ENCODE data around the gene OR2D3. TPM values are rescaled to one million over a fixed set of nuclear protein-coding genes. Genes with fewer than 3 reads are reported as not detected.
"Not testable (repeated sequence)": the region's sequence is repeated elsewhere in the genome, so short reads cannot be mapped to it uniquely, and the experiment has no call there.

Gene OR2D3
- total and polyA plus RNA-seq, 2 of the 4 experiments (the other 2 are of a cell fraction) = not detected

GRCh38 chr11:6882751-6883150 is 38.1 kb upstream of the OR2D3 start:
- ChIA-PET POLR2A (ENCODE audit: unreplicated experiment) (no interaction called here), CTCF (interaction anchor here (1.2 kb wide), 1 partner anchor 70 kb away, joined by 3 read pairs; no protein-coding TSS in a partner anchor)
- Histone ChIP-seq H2BK120ac (ENCODE audit: low read depth, low read length) (no peak overlapping the region), H2BK5ac (ENCODE audit: low read depth, low read length, poor library complexity, severe bottlenecking) (no peak overlapping the region), H2AK9ac (replicated peaks; ENCODE audit: low read depth, low read length, poor library complexity) (no peak overlapping the region), H3K9me3 (ENCODE audit: control insufficient read depth, insufficient read depth, low read length) (no peaks in the 10 kb centered on the region), H3K56ac (ENCODE audit: extremely low read depth, insufficient read depth, low read length) (no peak overlapping the region), H2AK5ac (ENCODE audit: low read depth, low read length) (no peak overlapping the region), H3K9me1 (ENCODE audit: insufficient read depth, low read length) (no peaks in the 10 kb centered on the region), H3K79me1 (ENCODE audit: low read depth in 1 of 2, low read length in 2 of 2) (no peaks in the 10 kb centered on the region), H2BK15ac (ENCODE audit: low read depth, low read length) (no peak overlapping the region), H3K4me1 (ENCODE audit: control insufficient read depth, insufficient read depth, low read length) (no peaks in the 10 kb centered on the region), H3K14ac (replicated peaks; ENCODE audit: low read depth, low read length) (no peak overlapping the region), H4K8ac (ENCODE audit: low read depth in 2 of 2, low read length in 2 of 2) (no peak overlapping the region), H3K27ac (ENCODE audit: insufficient read depth, low read length) (no peak overlapping the region), H3K4me3 (ENCODE audit: insufficient read depth, low read depth, low read length) (no peak overlapping the region), H3K23ac (ENCODE audit: low read depth, low read length) (no peak overlapping the region), H3K18ac (ENCODE audit: low read depth, low read length) (no peak overlapping the region), H3K9ac (ENCODE audit: low read depth, low read length) (no peak overlapping the region), H2AFZ (replicated peaks; ENCODE audit: low read length, poor library complexity) (no peak overlapping the region), H3K27me3 (ENCODE audit: control insufficient read depth, insufficient read depth, low read length) (no peaks in the 10 kb centered on the region), H3K36me3 (ENCODE audit: control insufficient read depth, insufficient read depth, low read length) (no peaks in the 10 kb centered on the region), H4K91ac (ENCODE audit: insufficient read depth, low read depth, low read length) (no peak overlapping the region), H3K4ac (ENCODE audit: low read depth, low read length) (no peak overlapping the region), H4K20me1 (ENCODE audit: insufficient read depth, low read length) (no peaks in the 10 kb centered on the region), H3K4me2 (ENCODE audit: low read depth, low read length) (no peak overlapping the region), H4K5ac (ENCODE audit: low read depth, low read length) (no peak overlapping the region), H2BK20ac (ENCODE audit: low read depth, low read length) (no peak overlapping the region)
- TF ChIP-seq CEBPB (IDR thresholded peaks at IDR 0.05; ENCODE audit: low read depth, low read length) = no peak
- TF ChIP-seq RFX5 (IDR thresholded peaks at IDR 0.05; ENCODE audit: low read depth, low read length) = no peak
- no peak for TF ChIP-seq POLR2A (IDR thresholded peaks at IDR 0.05; ENCODE audit: low read depth, low read length)
- peak; percentile 90 for TF ChIP-seq MAFK (IDR thresholded peaks at IDR 0.05; ENCODE audit: low read depth, low read length)
- in situ Hi-C loops (cut with MboI; ENCODE audit: low sequenced_read_pairs) = no loop called here
- no peak for DNase-seq
- ATAC-seq (ENCODE audit: low read depth) = no peak
- dilution Hi-C loops (cut with HindIII; ENCODE audit: low sequenced_read_pairs, unreplicated experiment) = no loop called here
- BruUV-seq (replicated peaks) = no TSS peak
- intact Hi-C loops (cut with micrococcal nuclease) = no loop called here

DNA sequence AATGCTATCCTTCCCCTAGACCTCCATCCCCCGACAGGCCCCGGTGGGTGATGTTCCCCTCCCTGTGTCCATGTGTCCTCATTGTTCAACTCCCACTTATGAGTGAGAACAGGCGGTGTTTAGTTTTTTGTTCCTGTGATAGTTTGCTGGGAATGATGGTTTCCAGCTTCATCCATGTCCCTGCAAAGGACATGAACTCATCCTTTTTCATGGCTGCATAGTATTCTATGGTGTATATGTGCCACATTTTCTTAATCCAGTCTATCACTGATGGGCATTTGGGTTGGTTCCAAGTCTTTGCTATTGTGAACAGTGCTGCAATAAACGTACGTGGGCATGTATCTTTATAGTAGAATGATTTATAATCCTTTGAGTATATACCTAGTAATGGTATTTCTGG is 33.1 kb upstream of the OR2D3 start:
- H2BK120ac ChIP-seq (ENCODE audit: low read depth, low read length); H4K5ac ChIP-seq (ENCODE audit: low read depth, low read length); dilution Hi-C loops (cut with HindIII; ENCODE audit: low sequenced_read_pairs, unreplicated experiment); H3K4me1 ChIP-seq (ENCODE audit: control insufficient read depth, insufficient read depth, low read length); POLR2A ChIA-PET (ENCODE audit: unreplicated experiment); H4K8ac ChIP-seq (ENCODE audit: low read depth in 2 of 2, low read length in 2 of 2); H2AK5ac ChIP-seq (ENCODE audit: low read depth, low read length); H2BK5ac ChIP-seq (ENCODE audit: low read depth, low read length, poor library complexity, severe bottlenecking); H2BK20ac ChIP-seq (ENCODE audit: low read depth, low read length); H3K27me3 ChIP-seq (ENCODE audit: control insufficient read depth, insufficient read depth, low read length); H3K4ac ChIP-seq (ENCODE audit: low read depth, low read length); H3K56ac ChIP-seq (ENCODE audit: extremely low read depth, insufficient read depth, low read length); H4K20me1 ChIP-seq (ENCODE audit: insufficient read depth, low read length); H3K14ac ChIP-seq (replicated peaks; ENCODE audit: low read depth, low read length); H3K4me3 ChIP-seq (ENCODE audit: insufficient read depth, low read depth, low read length); BruUV-seq (replicated peaks); H4K91ac ChIP-seq (ENCODE audit: insufficient read depth, low read depth, low read length); H2AK9ac ChIP-seq (replicated peaks; ENCODE audit: low read depth, low read length, poor library complexity); H3K9me3 ChIP-seq (ENCODE audit: control insufficient read depth, insufficient read depth, low read length); in situ Hi-C loops (cut with MboI; ENCODE audit: low sequenced_read_pairs); H2BK15ac ChIP-seq (ENCODE audit: low read depth, low read length); H3K79me1 ChIP-seq (ENCODE audit: low read depth in 1 of 2, low read length in 2 of 2); intact Hi-C loops (cut with micrococcal nuclease); H3K27ac ChIP-seq (ENCODE audit: insufficient read depth, low read length); H3K36me3 ChIP-seq (ENCODE audit: control insufficient read depth, insufficient read depth, low read length); H3K18ac ChIP-seq (ENCODE audit: low read depth, low read length); ATAC-seq (ENCODE audit: low read depth); CTCF ChIA-PET; H3K9ac ChIP-seq (ENCODE audit: low read depth, low read length); H3K9me1 ChIP-seq (ENCODE audit: insufficient read depth, low read length); H3K4me2 ChIP-seq (ENCODE audit: low read depth, low read length); DNase-seq; H2AFZ ChIP-seq (replicated peaks; ENCODE audit: low read length, poor library complexity); H3K23ac ChIP-seq (ENCODE audit: low read depth, low read length): not testable (repeated sequence)
- no CpG with 5 or more reads among the region's 5 CpGs for WGBS, 2 experiments (ENCODE audit: extremely low coverage in 2 of 2, insufficient read length in 1 of 2)

Measured in IMR-90 (cell line).